NT2/D1 (cell line): Measurements from ENCODE around the gene WDR6.

Experiments
- SUZ12 ChIP-seq: IDR thresholded peaks from 2 replicates; pipeline ENCODE4 v1.6.1; 2011; ENCODE audit not compliant: insufficient read length, insufficient read depth; ENCODE audit errors: extremely low read depth
- ZNF274 ChIP-seq: IDR thresholded peaks from 2 replicates; pipeline ENCODE4 v1.6.1; 2011; ENCODE audit warnings: mild to moderate bottlenecking, low read depth, low read length

- TF ChIP-seq SUZ12 (no peak), ZNF274 (no peak)
Observed at GRCh38 chr3:49007771-49008528, 759 bp downstream of the WDR6 start.
